ENCODE results near the gene MARF1.
"Not testable (repeated sequence)": the region's sequence is repeated elsewhere in the genome, so short reads cannot be mapped to it uniquely, and the experiment has no call there.

Gene MARF1

GRCh38 chr16:15621456-15621855, 21.5 kb downstream of the MARF1 start:
- DNase-seq = no peak

DNA sequence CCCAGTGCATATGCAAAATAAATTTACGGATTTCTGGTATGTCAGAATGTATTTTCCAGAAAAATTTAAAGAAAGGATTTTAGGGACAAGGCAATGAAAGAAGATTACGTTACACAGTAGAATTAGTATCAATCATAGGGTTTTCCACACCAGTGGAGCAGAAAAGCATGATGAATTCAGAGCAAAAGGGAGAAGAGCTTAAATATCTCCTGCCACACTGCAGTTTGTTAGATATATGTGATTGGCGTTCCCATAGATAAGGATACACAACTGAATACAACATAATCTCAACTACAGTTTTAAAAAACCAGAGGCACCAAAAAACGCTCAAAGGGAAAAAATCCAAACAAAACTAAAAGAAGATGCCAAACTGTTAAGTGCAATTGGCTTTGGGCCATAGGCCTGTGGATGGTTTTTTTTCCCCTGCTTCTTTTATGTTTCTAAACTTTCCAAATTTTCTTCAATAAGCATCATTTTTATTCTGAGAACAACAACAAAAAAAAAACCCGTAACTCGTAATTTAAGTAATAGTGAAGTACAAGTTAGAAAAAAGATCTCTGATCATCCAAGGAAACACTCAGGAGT, 22.3 kb downstream of the MARF1 start:
- DNase-seq = no peak

- no peak for DNase-seq
These were observed 24.6 kb downstream of the MARF1 start for GRCh38 chr16:15618392-15618791.

- DNase-seq = no peak
These were observed 25.1 kb downstream of the MARF1 start for GRCh38 chr16:15617901-15618300.

GRCh38 chr16:15616475-15617165, 26.3 kb downstream of the MARF1 start:
- DNase-seq = no peak

GRCh38 chr16:15616012-15616411, 26.9 kb downstream of the MARF1 start:
- DNase-seq = no peak

DNA sequence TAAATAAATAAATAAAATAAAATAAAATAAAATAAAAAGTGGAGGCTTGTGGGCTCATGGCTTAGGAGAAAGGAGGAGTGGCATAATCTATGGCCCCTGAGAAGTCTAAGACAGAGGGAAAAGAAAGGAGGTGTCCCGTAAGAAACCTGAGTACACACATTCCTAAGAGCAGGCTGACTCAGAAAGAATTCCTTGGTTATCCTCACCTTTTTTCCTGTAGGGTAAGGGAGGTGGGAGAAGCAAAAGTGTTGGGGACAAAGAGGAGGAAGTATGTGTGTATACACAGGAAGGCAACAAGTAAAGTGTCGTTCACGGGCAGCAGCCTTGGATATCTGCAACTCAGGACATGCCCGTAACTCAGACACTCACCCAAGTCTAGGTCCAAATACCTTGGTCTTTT, 29.3 kb downstream of the MARF1 start:
- no peak for DNase-seq

DNA sequence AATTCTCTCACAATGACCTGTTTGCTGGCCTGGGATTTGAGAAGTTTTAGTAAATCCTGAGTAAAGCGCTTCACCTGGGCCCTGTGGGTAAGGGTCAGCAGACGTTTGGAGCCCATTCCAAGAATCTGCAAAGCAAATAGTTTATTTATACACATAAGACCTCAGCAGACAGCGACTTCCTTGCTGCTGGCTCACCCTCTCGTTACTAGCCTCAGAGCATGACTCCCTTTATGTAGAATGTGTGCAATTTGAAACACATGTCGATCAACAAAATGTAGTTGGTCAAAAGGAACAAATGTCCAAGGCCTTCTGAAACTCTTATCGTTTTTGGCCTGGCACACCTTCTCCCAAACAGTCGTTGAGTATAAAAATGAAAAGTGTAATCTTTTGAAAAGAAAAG, 31.3 kb downstream of the MARF1 start:
- no peak for DNase-seq

DNA sequence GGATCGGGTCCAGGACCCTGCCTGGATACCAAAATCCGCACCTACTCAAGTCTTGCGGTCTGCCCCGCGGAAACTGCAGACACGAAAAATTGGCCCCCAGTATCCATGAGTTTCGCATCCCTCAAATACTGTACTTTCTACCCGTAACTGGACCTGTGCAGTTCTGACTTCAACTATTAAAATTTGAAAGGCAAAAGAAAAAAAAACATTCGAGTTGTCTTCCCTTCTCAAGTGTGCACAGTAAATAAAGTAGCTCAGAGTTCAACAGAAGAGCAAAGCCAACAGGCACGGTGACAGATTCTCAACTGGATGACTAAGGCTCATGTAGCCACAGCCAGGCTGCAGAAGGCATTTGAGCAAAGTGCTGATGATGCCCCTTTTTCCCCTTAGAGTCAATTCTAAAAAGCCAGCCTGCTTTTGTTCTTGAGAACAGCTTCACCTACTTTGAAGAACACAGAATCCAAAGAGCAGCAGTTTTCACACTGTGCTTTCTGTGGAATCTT, 32.5 kb downstream of the MARF1 start:
- no peak for DNase-seq

GRCh38 chr16:15609286-15609649, 33.7 kb downstream of the MARF1 start:
- no peak for DNase-seq

DNA sequence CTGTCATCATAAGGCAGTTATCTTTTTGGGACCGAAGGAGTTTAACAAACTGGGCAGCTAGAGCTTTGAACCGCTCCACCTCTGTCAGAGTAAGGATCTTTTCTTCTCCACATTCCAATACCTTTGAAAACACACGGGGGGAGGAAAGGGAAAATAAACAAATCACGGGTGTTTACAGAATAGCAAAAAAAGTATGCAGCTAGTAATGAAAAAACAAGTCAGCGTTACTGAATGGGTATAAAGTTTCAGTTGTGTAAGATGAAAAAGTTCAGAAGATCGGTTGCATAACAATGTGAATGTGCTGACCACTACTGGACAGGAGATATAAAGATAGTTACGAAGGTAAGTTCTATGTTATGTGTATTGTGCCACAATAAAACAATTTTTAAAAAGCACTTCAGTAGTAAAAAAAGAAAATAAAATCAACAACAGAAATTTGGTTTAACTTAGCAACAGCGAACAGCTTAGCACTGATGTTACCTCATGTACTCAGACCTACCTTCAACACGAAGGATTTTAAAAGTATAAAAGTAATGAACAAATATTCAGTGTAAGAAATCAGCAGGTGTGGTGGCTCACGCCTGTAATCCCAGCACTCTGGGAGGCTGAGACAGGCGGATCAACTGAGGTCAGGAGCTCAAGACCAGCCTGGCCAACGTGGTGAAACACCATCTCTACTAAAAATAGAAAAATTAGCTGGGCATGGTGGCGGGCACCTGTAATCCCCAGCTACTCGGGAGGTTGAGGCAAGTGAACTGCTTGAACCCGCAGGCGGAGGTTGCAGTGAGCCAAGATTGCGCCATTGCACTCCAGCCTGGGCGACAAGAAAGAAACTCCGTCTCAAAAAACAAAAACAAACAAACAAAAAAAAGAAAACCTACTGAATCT, 34.3 kb downstream of the MARF1 start:
- no peak for DNase-seq

DNA sequence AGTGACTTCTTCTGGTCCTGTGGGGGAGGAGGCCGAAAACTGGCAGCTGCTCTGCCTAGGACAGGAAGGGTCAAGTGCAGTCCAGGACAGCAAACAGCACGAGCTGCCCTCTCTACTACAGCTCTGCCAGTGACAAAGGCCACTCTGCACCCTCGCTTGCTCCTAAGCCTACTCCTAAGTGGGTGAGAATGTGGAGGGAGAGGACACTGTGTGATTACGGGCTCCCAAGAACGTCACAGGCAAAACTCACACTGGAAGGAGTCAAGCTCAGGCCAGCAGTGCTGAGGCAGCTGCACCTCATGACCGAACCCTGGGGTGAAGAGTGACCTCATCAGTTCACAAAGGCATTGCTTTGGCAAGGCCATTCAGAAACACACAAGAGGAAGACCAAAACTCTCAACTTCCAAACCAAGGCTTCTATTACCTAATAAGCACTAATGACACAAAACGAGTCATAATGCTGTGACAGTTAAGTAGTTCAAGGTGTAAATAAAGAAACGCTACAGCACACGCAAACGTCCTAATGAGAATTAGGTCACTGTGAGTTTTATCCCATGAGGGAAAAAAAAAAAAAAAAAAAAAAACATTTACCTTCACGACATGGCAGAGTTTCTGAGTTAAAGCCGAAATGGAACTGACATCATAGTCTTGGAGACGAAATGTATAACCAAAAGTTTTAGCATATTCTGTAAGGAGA, 35.1 kb downstream of the MARF1 start:
- no peak for DNase-seq

GRCh38 chr16:15607221-15607699, 35.7 kb downstream of the MARF1 start:
- DNase-seq = not testable (repeated sequence)

GRCh38 chr16:15606518-15607220, 36.3 kb downstream of the MARF1 start:
- no peak for DNase-seq

- DNase-seq = no peak
These were observed 37.0 kb downstream of the MARF1 start for GRCh38 chr16:15605839-15606517.

DNA sequence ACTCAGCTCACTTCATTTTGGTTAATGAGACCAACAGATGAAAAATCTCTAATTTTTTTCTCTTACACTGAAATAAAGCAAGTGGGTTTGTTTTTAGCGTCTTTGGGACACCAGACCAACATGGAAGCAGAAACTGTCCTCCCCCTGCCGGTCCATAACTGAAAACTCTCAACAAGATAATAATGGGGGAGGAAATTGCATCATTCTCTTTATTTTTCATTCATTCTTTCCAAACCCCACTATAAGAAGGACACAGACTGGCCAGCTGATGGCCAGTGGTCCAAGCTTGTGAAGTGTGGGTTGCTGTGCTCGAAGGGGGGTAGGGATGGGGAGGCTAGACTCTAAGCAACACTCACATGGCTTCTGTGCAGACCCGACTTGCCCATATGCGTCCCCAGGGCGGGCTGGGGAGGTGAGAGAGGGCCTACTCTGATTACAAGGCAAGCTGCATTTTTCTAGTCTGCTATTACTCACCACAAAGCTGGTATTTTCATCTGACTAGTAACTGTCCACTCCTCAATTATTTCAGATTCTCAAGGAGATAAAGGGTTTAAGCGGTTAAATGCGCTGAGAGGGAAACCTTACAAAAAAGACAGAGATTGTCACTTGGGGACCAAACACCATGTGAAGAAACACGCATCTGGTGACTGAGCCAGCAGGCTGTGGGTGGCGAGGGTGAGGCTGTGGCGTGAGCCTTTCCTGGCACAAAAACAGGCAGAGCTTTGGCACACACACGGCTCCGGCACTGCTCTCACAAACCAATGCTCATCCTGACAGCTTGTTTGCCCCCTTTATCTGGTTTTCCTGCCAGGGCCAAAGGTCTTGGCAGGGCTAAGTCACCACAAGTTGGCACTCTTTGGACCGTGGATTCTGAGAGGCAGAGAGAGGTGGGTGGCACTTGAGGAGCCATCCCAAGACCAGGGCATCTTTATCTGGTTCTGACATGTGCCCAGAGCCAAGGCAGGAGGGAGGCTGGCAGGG, 38.2 kb downstream of the MARF1 start:
- DNase-seq = no peak

GRCh38 chr16:15602285-15603044, 40.5 kb downstream of the MARF1 start:
- DNase-seq = no peak

DNA sequence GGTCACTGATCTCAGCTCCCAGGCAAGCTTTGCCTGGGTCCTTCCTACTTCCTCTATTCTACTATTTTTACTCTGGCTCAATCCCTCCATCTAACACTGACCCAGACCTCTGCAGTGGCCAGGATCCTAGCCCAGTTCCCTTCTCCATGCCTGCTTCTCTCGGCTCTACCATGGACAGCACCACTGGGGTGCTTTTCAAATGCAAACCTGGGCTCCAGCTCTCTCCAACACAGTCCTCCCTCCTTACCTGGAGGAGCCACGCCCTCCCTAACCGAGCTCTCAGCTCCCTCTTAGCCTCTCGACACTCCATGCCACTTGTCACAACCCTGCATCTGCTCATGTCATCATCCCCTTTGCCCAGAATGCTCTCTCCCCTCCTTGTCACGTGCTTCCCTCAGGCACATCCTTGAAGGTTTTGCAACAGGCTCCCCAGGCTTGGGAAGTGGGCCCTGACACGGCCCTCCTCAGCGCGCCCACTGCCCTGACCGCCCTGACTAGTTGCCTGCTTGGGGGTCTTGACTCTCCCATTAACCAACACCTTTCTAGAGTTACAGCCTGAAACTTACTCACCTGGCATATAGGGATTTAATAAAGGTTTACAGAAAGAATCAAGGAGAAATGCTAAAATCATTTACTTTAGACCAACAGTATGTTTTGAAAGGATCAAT, 41.6 kb downstream of the MARF1 start:
- DNase-seq = no peak

All from T-helper 2 cell (primary cell).